RWPE2 (cell line): Measurements from ENCODE around the gene GPR180.

Experiments
- ATAC-seq: fragments of 200-7000 bp; cut with Tn5 transposase; 3 replicates; pipeline ENCODE4 v1.9.1; 2021; ENCODE audit warnings: low read depth
- DNase-seq: peaks from one replicate; pipeline ENCODE4 v3.0.0-alpha.2; 2020; ENCODE audit warnings: low spot score
- H3K27ac ChIP-seq: fragments of 450-650 bp; 2 replicates; pipeline ENCODE4 v1.5.1; 2017; ENCODE audit warnings: mild to moderate bottlenecking; ENCODE audit not compliant: poor library complexity, severe bottlenecking
- H3K27me3 ChIP-seq: fragments of 250-450 bp; sonication (Bioruptor Pico); 2 replicates; pipeline ENCODE4 v1.5.1; 2021; ENCODE audit warnings: mild to moderate bottlenecking, moderate library complexity; ENCODE audit not compliant: insufficient read depth, poor library complexity, severe bottlenecking
- H3K36me3 ChIP-seq: fragments of 250-450 bp; sonication (Bioruptor Pico); 2 replicates; pipeline ENCODE4 v1.5.1; 2020; ENCODE audit warnings: low read depth, mild to moderate bottlenecking, moderate library complexity
- H3K4me1 ChIP-seq: fragments of 250-450 bp; sonication (Bioruptor Pico); 2 replicates; pipeline ENCODE4 v1.5.1; 2021; ENCODE audit warnings: mild to moderate bottlenecking, moderate library complexity; ENCODE audit not compliant: insufficient read depth, poor library complexity, severe bottlenecking
- H3K4me3 ChIP-seq: fragments of 250-450 bp; sonication (Bioruptor Pico); 2 replicates; pipeline ENCODE4 v1.5.1; 2021; ENCODE audit warnings: mild to moderate bottlenecking, moderate library complexity; ENCODE audit not compliant: severe bottlenecking
- H3K9me3 ChIP-seq: fragments of 250-450 bp; sonication (Bioruptor Pico); 2 replicates; pipeline ENCODE4 v1.5.1; 2021; ENCODE audit warnings: mild to moderate bottlenecking, moderate library complexity; ENCODE audit not compliant: severe bottlenecking
- TF ChIP-seq, protein P1 (sequence below): fragments of 450-650 bp; IDR thresholded peaks from one replicate; pipeline ENCODE4 v1.5.1; 2017; ENCODE audit warnings: mild to moderate bottlenecking, moderate library complexity; ENCODE audit not compliant: poor library complexity, severe bottlenecking

GPR180 gene

GRCh38 chr13:94599877-94600276, 1.8 kb upstream of the GPR180 start:
- H3K4me3 ChIP-seq = no peak overlapping the region
- H3K36me3 ChIP-seq = peaks cover 5% of the 10 kb centered on the region
- DNase-seq (no peak), ATAC-seq (no peak)
- H3K4me1 ChIP-seq = peaks cover 8% of the 10 kb centered on the region
- H3K9me3 ChIP-seq = no peaks in the 10 kb centered on the region
- H3K27ac ChIP-seq = no peak overlapping the region
- TF ChIP-seq, protein P1, sequence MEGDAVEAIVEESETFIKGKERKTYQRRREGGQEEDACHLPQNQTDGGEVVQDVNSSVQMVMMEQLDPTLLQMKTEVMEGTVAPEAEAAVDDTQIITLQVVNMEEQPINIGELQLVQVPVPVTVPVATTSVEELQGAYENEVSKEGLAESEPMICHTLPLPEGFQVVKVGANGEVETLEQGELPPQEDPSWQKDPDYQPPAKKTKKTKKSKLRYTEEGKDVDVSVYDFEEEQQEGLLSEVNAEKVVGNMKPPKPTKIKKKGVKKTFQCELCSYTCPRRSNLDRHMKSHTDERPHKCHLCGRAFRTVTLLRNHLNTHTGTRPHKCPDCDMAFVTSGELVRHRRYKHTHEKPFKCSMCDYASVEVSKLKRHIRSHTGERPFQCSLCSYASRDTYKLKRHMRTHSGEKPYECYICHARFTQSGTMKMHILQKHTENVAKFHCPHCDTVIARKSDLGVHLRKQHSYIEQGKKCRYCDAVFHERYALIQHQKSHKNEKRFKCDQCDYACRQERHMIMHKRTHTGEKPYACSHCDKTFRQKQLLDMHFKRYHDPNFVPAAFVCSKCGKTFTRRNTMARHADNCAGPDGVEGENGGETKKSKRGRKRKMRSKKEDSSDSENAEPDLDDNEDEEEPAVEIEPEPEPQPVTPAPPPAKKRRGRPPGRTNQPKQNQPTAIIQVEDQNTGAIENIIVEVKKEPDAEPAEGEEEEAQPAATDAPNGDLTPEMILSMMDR = no peak
- H3K27me3 ChIP-seq = no peaks in the 10 kb centered on the region

DNA sequence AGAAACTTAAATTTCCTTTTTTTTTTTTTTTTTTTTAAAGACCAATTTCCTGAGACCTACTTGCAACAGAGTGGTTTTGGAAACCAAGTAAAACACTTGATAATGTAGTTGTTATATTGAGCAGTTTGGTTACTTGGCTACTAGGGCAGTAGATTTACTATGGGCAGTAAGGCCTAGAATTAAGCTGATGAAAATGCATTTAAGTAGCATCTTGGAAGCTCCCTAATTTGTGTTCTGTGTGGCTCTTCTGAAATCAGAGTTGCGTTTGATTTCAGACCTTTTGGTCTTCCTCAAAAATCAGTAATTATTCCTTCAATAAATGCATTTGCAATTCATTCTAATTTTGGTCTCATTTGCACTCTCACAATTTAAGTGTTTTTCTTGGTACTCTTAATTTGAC, 810 bp downstream of the GPR180 start:
- H3K36me3 ChIP-seq = peaks cover 31% of the 10 kb centered on the region
- H3K27ac ChIP-seq = peak overlapping the region; percentile 52
- no peak for ATAC-seq
- H3K27me3 ChIP-seq = no peaks in the 10 kb centered on the region
- peak overlapping the region; percentile 59 for H3K4me3 ChIP-seq
- H3K4me1 ChIP-seq = peaks cover 8% of the 10 kb centered on the region
- H3K9me3 ChIP-seq = no peaks in the 10 kb centered on the region
- TF ChIP-seq, protein P1 = no peak
- no peak for DNase-seq

- H3K27ac ChIP-seq = no peak overlapping the region
- H3K36me3 ChIP-seq = peaks cover 74% of the 10 kb centered on the region
- TF ChIP-seq, protein P1 = no peak
- H3K9me3 ChIP-seq = no peaks in the 10 kb centered on the region
- ATAC-seq (no peak), DNase-seq (no peak)
- no peaks in the 10 kb centered on the region for H3K27me3 ChIP-seq
- peaks cover 8% of the 10 kb centered on the region for H3K4me1 ChIP-seq
- no peak overlapping the region for H3K4me3 ChIP-seq
Observed at GRCh38 chr13:94607056-94607455, 5.4 kb downstream of the GPR180 start.

DNA sequence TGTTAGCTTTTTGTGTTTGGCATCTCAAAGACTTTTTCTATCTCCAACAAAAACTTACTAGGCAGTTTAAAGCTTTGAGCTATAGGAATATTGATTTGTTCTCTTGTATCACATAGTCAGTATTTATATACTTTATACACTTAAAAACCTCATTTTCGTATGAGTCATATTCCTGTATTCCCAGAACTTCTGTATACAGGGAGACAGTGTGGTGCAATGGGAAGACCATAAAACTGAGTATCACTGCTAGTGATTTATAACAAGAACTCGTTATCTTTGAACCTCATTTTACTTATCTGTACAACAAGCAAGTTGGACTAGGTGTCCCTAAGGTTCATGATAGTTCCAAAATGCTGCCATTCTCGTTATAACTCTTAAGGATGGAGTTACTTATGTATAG, 6.3 kb downstream of the GPR180 start:
- no peak overlapping the region for H3K27ac ChIP-seq
- H3K36me3 ChIP-seq = peaks cover 82% of the 10 kb centered on the region
- no peaks in the 10 kb centered on the region for H3K27me3 ChIP-seq
- DNase-seq = no peak
- no peaks in the 10 kb centered on the region for H3K9me3 ChIP-seq
- H3K4me1 ChIP-seq = peaks cover 5% of the 10 kb centered on the region
- TF ChIP-seq, protein P1 = no peak
- H3K4me3 ChIP-seq = no peak overlapping the region
- no peak for ATAC-seq

DNA sequence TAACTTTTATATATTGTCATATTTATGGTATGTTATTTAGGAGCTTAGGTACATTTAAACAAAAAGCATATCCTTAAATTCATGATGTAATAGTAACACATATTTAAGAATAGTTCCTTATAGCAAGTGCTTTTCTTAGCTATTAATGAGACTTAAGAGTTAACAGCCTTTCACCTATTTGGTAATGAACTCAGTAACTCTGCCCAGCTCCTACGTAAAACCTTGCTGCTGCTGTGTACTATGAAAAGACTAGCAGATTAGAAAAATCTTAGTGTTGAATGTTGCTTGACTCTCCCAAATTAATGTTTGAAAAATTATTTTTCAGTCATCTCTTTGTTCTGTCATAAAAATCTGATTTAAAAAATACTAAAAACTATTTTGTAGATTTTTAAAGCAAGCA, 6.9 kb downstream of the GPR180 start:
- Histone ChIP-seq H3K4me1 (no peaks in the 10 kb centered on the region), H3K27me3 (no peaks in the 10 kb centered on the region), H3K9me3 (no peaks in the 10 kb centered on the region), H3K4me3 (no peak overlapping the region), H3K27ac (no peak overlapping the region), H3K36me3 (peaks cover 83% of the 10 kb centered on the region)
- ATAC-seq (no peak), DNase-seq (no peak)
- TF ChIP-seq, protein P1 = no peak
